ENCODE measurements around the gene FAM107B.

The FAM107B gene

GRCh38 chr10:14543046-14543903 lies 231.4 kb downstream of the FAM107B start:
- H3K27me3 ChIP-seq (ENCODE audit: control insufficient read depth, insufficient read depth, low read length, poor library complexity, severe bottlenecking) = no peaks in the 10 kb centered on the region
- no peak overlapping the region for H3K27ac ChIP-seq (ENCODE audit: insufficient read depth, low read depth, low read length, poor library complexity, severe bottlenecking)
- H3K9me3 ChIP-seq (ENCODE audit: control insufficient read depth, low read length) = no peaks in the 10 kb centered on the region
- 76 to 83% methylated on average over 11 of the region's 11 CpGs for WGBS, 2 experiments
- H3K36me3 ChIP-seq (ENCODE audit: control insufficient read depth, insufficient read depth, low read length) = no peaks in the 10 kb centered on the region
- H3K4me3 ChIP-seq (ENCODE audit: insufficient read depth, low read depth, low read length) = no peak overlapping the region
- peaks cover 12% of the 10 kb centered on the region for H3K4me1 ChIP-seq (ENCODE audit: control insufficient read depth, insufficient read depth, low read length)

GRCh38 chr10:14541379-14541778 lies 233.3 kb downstream of the FAM107B start:
- 91 to 93% methylated on average over 9 of the region's 9 CpGs for WGBS, 2 experiments
- no peaks in the 10 kb centered on the region for H3K36me3 ChIP-seq (ENCODE audit: control insufficient read depth, insufficient read depth, low read length)
- H3K27ac ChIP-seq (ENCODE audit: insufficient read depth, low read depth, low read length, poor library complexity, severe bottlenecking) = no peak overlapping the region
- H3K9me3 ChIP-seq (ENCODE audit: control insufficient read depth, low read length) = no peaks in the 10 kb centered on the region
- no peaks in the 10 kb centered on the region for H3K4me1 ChIP-seq (ENCODE audit: control insufficient read depth, insufficient read depth, low read length)
- no peak overlapping the region for H3K4me3 ChIP-seq (ENCODE audit: insufficient read depth, low read depth, low read length)
- H3K27me3 ChIP-seq (ENCODE audit: control insufficient read depth, insufficient read depth, low read length, poor library complexity, severe bottlenecking) = no peaks in the 10 kb centered on the region

- H3K36me3 ChIP-seq (ENCODE audit: control insufficient read depth, insufficient read depth, low read length) = no peaks in the 10 kb centered on the region
- no peaks in the 10 kb centered on the region for H3K4me1 ChIP-seq (ENCODE audit: control insufficient read depth, insufficient read depth, low read length)
- WGBS, 2 experiments = 88 to 91% methylated on average over 4 to 5 of the region's 5 CpGs
- H3K4me3 ChIP-seq (ENCODE audit: insufficient read depth, low read depth, low read length) = no peak overlapping the region
- no peak overlapping the region for H3K27ac ChIP-seq (ENCODE audit: insufficient read depth, low read depth, low read length, poor library complexity, severe bottlenecking)
- no peaks in the 10 kb centered on the region for H3K27me3 ChIP-seq (ENCODE audit: control insufficient read depth, insufficient read depth, low read length, poor library complexity, severe bottlenecking)
- H3K9me3 ChIP-seq (ENCODE audit: control insufficient read depth, low read length) = no peaks in the 10 kb centered on the region
Measured at GRCh38 chr10:14540611-14541010, 234.1 kb downstream of the FAM107B start.

- WGBS, 2 experiments = 69 to 75% methylated on average over 3 of the region's 3 CpGs
- H3K4me3 ChIP-seq (ENCODE audit: insufficient read depth, low read depth, low read length) = no peak overlapping the region
- no peaks in the 10 kb centered on the region for H3K36me3 ChIP-seq (ENCODE audit: control insufficient read depth, insufficient read depth, low read length)
- H3K27ac ChIP-seq (ENCODE audit: insufficient read depth, low read depth, low read length, poor library complexity, severe bottlenecking) = no peak overlapping the region
- no peaks in the 10 kb centered on the region for H3K9me3 ChIP-seq (ENCODE audit: control insufficient read depth, low read length)
- no peaks in the 10 kb centered on the region for H3K4me1 ChIP-seq (ENCODE audit: control insufficient read depth, insufficient read depth, low read length)
- no peaks in the 10 kb centered on the region for H3K27me3 ChIP-seq (ENCODE audit: control insufficient read depth, insufficient read depth, low read length, poor library complexity, severe bottlenecking)
Measured at GRCh38 chr10:14540062-14540461, 234.6 kb downstream of the FAM107B start.

GRCh38 chr10:14539176-14539575 lies 235.5 kb downstream of the FAM107B start:
- no peaks in the 10 kb centered on the region for H3K4me1 ChIP-seq (ENCODE audit: control insufficient read depth, insufficient read depth, low read length)
- no peak overlapping the region for H3K27ac ChIP-seq (ENCODE audit: insufficient read depth, low read depth, low read length, poor library complexity, severe bottlenecking)
- no peak overlapping the region for H3K4me3 ChIP-seq (ENCODE audit: insufficient read depth, low read depth, low read length)
- H3K27me3 ChIP-seq (ENCODE audit: control insufficient read depth, insufficient read depth, low read length, poor library complexity, severe bottlenecking) = no peaks in the 10 kb centered on the region
- H3K36me3 ChIP-seq (ENCODE audit: control insufficient read depth, insufficient read depth, low read length) = no peaks in the 10 kb centered on the region
- no peaks in the 10 kb centered on the region for H3K9me3 ChIP-seq (ENCODE audit: control insufficient read depth, low read length)

- 76 to 77% methylated on average over 20 of the region's 21 CpGs for WGBS, 2 experiments
Measured at GRCh38 chr10:14536241-14537213, 238.2 kb downstream of the FAM107B start.

GRCh38 chr10:14535457-14536130 lies 239.1 kb downstream of the FAM107B start:
- Histone ChIP-seq H3K4me1 (ENCODE audit: control insufficient read depth, insufficient read depth, low read length) (no peaks in the 10 kb centered on the region), H3K27ac (ENCODE audit: insufficient read depth, low read depth, low read length, poor library complexity, severe bottlenecking) (no peak overlapping the region), H3K4me3 (ENCODE audit: insufficient read depth, low read depth, low read length) (no peak overlapping the region), H3K9me3 (ENCODE audit: control insufficient read depth, low read length) (no peaks in the 10 kb centered on the region), H3K36me3 (ENCODE audit: control insufficient read depth, insufficient read depth, low read length) (no peaks in the 10 kb centered on the region), H3K27me3 (ENCODE audit: control insufficient read depth, insufficient read depth, low read length, poor library complexity, severe bottlenecking) (no peaks in the 10 kb centered on the region)
- 93 to 94% methylated on average over 7 of the region's 7 CpGs for WGBS, 2 experiments

More at GRCh38 chr10:14536241-14537213, 238.2 kb downstream of the FAM107B start:
- Histone ChIP-seq H3K27me3 (ENCODE audit: control insufficient read depth, insufficient read depth, low read length, poor library complexity, severe bottlenecking) (no peaks in the 10 kb centered on the region), H3K27ac (ENCODE audit: insufficient read depth, low read depth, low read length, poor library complexity, severe bottlenecking) (no peak overlapping the region), H3K4me1 (ENCODE audit: control insufficient read depth, insufficient read depth, low read length) (no peaks in the 10 kb centered on the region), H3K9me3 (ENCODE audit: control insufficient read depth, low read length) (no peaks in the 10 kb centered on the region), H3K4me3 (ENCODE audit: insufficient read depth, low read depth, low read length) (no peak overlapping the region), H3K36me3 (ENCODE audit: control insufficient read depth, insufficient read depth, low read length) (no peaks in the 10 kb centered on the region)

- Histone ChIP-seq H3K9me3 (ENCODE audit: control insufficient read depth, low read length) (no peaks in the 10 kb centered on the region), H3K36me3 (ENCODE audit: control insufficient read depth, insufficient read depth, low read length) (no peaks in the 10 kb centered on the region), H3K4me3 (ENCODE audit: insufficient read depth, low read depth, low read length) (no peak overlapping the region), H3K27me3 (ENCODE audit: control insufficient read depth, insufficient read depth, low read length, poor library complexity, severe bottlenecking) (no peaks in the 10 kb centered on the region), H3K4me1 (ENCODE audit: control insufficient read depth, insufficient read depth, low read length) (no peaks in the 10 kb centered on the region), H3K27ac (ENCODE audit: insufficient read depth, low read depth, low read length, poor library complexity, severe bottlenecking) (no peak overlapping the region)
- 94 to 96% methylated on average over 7 of the region's 7 CpGs for WGBS, 2 experiments
Measured at GRCh38 chr10:14534152-14534551, 240.5 kb downstream of the FAM107B start.

- Histone ChIP-seq H3K36me3 (ENCODE audit: control insufficient read depth, insufficient read depth, low read length) (no peaks in the 10 kb centered on the region), H3K9me3 (ENCODE audit: control insufficient read depth, low read length) (no peaks in the 10 kb centered on the region), H3K27ac (ENCODE audit: insufficient read depth, low read depth, low read length, poor library complexity, severe bottlenecking) (no peak overlapping the region), H3K27me3 (ENCODE audit: control insufficient read depth, insufficient read depth, low read length, poor library complexity, severe bottlenecking) (no peaks in the 10 kb centered on the region), H3K4me1 (ENCODE audit: control insufficient read depth, insufficient read depth, low read length) (no peaks in the 10 kb centered on the region), H3K4me3 (ENCODE audit: insufficient read depth, low read depth, low read length) (no peak overlapping the region)
- 93 to 94% methylated on average over 16 of the region's 16 CpGs for WGBS, 2 experiments
Measured at GRCh38 chr10:14533295-14533694, 241.4 kb downstream of the FAM107B start.
